ENCODE results near the gene BBS10. TPM values are rescaled to one million over a fixed set of nuclear protein-coding genes. Genes with fewer than 3 reads are reported as not detected.

BBS10 gene
- total RNA-seq (2014; rRNA removed) = 7.5 and 8.0 TPM in 2 replicates
- percentile 87 among the genes with signal in this experiment for Bru-seq, nascent RNA
- percentile 96 among the genes with signal in this experiment for BruChase-seq, experiment 1, labeled RNA remaining after a 6-hour chase
- percentile 96 among the genes with signal in this experiment for BruChase-seq, experiment 2, labeled RNA remaining after a 2-hour chase
- long read RNA-seq, transcript BBS10-201 (2 exons, 3,595 nt) = major isoform, 22 of 44 reads
- long read RNA-seq, partial matches to known transcripts = 0 of 44 reads
- long read RNA-seq, other reads (novel, unspliced or antisense) = 22 of 44 reads

DNA sequence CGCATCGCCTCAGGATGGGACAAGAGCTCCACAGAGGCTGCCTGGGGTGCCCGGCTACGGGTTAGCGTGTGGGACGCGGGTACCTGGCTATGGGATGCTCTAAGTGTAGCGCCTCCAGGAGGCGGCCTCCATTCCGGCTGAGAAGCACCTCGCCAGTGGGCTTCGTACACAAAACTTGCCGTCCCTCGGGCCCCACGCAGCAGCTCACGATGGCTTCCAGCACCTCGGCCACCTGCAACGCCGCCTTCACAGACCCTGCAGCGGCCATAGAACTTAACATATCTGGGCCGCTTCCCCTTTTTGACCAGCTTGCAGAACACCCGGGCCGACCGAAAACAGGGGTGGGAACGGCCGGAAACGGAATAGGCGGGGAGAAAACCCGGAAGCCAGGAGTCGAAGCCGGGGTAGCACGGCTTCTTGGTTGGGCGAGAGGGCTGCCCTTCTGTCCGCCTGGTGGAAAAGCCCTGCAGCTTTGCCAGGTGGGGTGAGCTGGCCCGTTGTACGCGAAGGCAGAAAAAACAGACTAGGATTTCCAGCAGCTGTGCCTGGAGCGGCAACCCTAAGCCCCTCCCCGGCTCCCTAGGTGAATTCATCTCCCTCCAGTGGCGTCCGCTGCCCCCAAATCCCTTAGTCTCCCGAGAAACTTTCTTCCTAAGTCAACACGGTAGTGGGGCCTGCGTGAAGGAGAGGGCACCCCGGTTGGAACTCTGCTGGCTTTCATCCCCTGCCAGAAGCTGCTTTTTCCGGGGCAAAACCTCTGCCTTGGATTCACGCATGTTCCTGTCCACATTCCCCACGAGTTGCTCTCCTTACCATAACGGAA is at the start of gene BBS10:
TSS of gene BBS10 (minus strand) at position 337 of the 823 bp plus-strand sequence. CDS start at position 280, 57 bp downstream.
- Histone ChIP-seq H3F3A (ENCODE audit: low read length, unreplicated experiment) (no peaks in the 10 kb centered on the region), H4K20me1 (ENCODE audit: low read length) (0 out of 2 replicates have a peak, but pooled peaks cover 4% of the 10 kb centered on the region), H3K9ac (ENCODE audit: low read length) (peak within 1 kb of the TSS; percentile 78), H3K27ac (ENCODE audit: low read length) (peak within 1 kb of the TSS; percentile 60), H3K4me1 (ENCODE audit: insufficient read depth, low read length) (peaks cover 21% of the 10 kb centered on the region), H3K4me2 (ENCODE audit: low read length) (peak within 1 kb of the TSS; percentile 93), H3K36me3 (ENCODE audit: low read depth, low read length) (no peaks in the 10 kb centered on the region), H2AFZ (ENCODE audit: low read length) (peak within 1 kb of the TSS; percentile 85), H3K9me2 (replicated peaks; ENCODE audit: low read length) (no peaks in the 10 kb centered on the region), H3K79me2 (ENCODE audit: low read length) (peaks cover 37% of the 10 kb centered on the region), H3K4me3 (ENCODE audit: low read length) (peak within 1 kb of the TSS; percentile 92), H3K27me3 (ENCODE audit: low read length) (no peaks in the 10 kb centered on the region), H3K9me3 (ENCODE audit: low read length) (no peaks in the 10 kb centered on the region)
- BruUV-seq (replicated peaks) = TSS peak; percentile 99
- TF ChIP-seq, protein P1, sequence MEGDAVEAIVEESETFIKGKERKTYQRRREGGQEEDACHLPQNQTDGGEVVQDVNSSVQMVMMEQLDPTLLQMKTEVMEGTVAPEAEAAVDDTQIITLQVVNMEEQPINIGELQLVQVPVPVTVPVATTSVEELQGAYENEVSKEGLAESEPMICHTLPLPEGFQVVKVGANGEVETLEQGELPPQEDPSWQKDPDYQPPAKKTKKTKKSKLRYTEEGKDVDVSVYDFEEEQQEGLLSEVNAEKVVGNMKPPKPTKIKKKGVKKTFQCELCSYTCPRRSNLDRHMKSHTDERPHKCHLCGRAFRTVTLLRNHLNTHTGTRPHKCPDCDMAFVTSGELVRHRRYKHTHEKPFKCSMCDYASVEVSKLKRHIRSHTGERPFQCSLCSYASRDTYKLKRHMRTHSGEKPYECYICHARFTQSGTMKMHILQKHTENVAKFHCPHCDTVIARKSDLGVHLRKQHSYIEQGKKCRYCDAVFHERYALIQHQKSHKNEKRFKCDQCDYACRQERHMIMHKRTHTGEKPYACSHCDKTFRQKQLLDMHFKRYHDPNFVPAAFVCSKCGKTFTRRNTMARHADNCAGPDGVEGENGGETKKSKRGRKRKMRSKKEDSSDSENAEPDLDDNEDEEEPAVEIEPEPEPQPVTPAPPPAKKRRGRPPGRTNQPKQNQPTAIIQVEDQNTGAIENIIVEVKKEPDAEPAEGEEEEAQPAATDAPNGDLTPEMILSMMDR (conservative IDR thresholded peaks at IDR 0.05; ENCODE audit: low read depth, low read length) = peak; percentile 67
- TF ChIP-seq EZH2 (IDR thresholded peaks at IDR 0.05; ENCODE audit: low read length, unreplicated experiment) = no peak
- DNase-seq (peak; percentile 92), ATAC-seq (peak; percentile 90)
- CTCF ChIA-PET = interaction anchor here (1.9 kb wide), 1 partner anchor 28 kb away, joined by 8 read pairs; no protein-coding TSS in a partner anchor
- POLR2A ChIA-PET (ENCODE audit: unreplicated experiment) = interaction anchor here (0.5 to 0.6 kb wide), 4 partner anchors 108 to 558 kb away, joined by 3 to 8 read pairs (median 4); no protein-coding TSS in a partner anchor
- intact Hi-C loops (cut with micrococcal nuclease) = loop anchor here (5.0 to 10.0 kb wide), 3 partner anchors 207 to 836 kb away; partner anchors contain the start of genes KRR1 and OSBPL8

DNA sequence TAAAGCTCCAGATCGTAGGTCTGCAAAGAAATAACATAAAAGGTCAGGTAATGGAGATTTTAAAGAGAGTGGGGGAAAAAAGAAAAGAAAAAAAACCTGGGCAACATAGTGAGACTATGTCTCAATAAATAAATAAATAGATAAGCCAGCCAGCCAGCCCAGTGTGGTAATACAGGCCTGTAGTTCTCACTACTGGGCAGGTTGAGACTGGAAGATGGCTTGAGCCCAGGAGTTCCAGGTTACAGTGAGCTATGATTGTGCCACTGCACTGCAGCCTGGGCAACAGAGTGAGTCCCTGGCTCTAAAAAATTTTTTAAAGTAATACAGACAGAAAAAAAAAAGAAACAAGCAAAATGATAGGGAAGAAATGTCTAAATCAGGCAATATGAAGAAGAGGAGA is 43.2 kb upstream of the BBS10 start:
- peaks cover 4% of the 10 kb centered on the region; the same call in 1 of the 2 replicates for H3K36me3 ChIP-seq (ENCODE audit: low read depth, low read length)
- no peaks in the 10 kb centered on the region for H3K9me2 ChIP-seq (replicated peaks; ENCODE audit: low read length)
- H3K4me1 ChIP-seq (ENCODE audit: insufficient read depth, low read length) = no peaks in the 10 kb centered on the region
- TF ChIP-seq EZH2 (IDR thresholded peaks at IDR 0.05; ENCODE audit: low read length, unreplicated experiment) = no peak
- TF ChIP-seq EZH2phosphoT487 (IDR thresholded peaks at IDR 0.05; ENCODE audit: borderline replicate concordance, low read length) = no peak
- TF ChIP-seq, protein P1 (conservative IDR thresholded peaks at IDR 0.05; ENCODE audit: low read depth, low read length) = no peak
- H3K79me2 ChIP-seq (ENCODE audit: low read length) = no peaks in the 10 kb centered on the region
- CTCF ChIA-PET = no interaction called here
- BruUV-seq (replicated peaks) = no TSS peak
- no peak overlapping the region for H3K9ac ChIP-seq (ENCODE audit: low read length)
- H3K4me2 ChIP-seq (ENCODE audit: low read length) = no peak overlapping the region
- no peak overlapping the region for H3K27ac ChIP-seq (ENCODE audit: low read length)
- H3F3A ChIP-seq (ENCODE audit: low read length, unreplicated experiment) = no peaks in the 10 kb centered on the region
- ATAC-seq = no peak
- no peak overlapping the region for H2AFZ ChIP-seq (ENCODE audit: low read length)
- H3K27me3 ChIP-seq (ENCODE audit: low read length) = no peaks in the 10 kb centered on the region
- H3K9me3 ChIP-seq (ENCODE audit: low read length) = no peaks in the 10 kb centered on the region
- no peak for DNase-seq
- no peaks in the 10 kb centered on the region for H4K20me1 ChIP-seq (ENCODE audit: low read length)
- POLR2A ChIA-PET (ENCODE audit: unreplicated experiment) = no interaction called here
- intact Hi-C loops (cut with micrococcal nuclease) = no loop called here
- H3K4me3 ChIP-seq (ENCODE audit: low read length) = no peak overlapping the region

All from PC-3 (cell line).